Gastroesophageal sphincter (tissue), 3 donors: ENCODE data around the gene TPD52L1.

ENCODE experiments used
- CTCF ChIP-seq, 4 experiments: fragments of 200-600 bp in 2 of 4; fragments of 450-650 bp in 2 of 4; sonication (generic) in 1 of 4; IDR thresholded peaks; one replicate each; pipeline ENCODE4 v1.5.1; 2017 to 2019; ENCODE audit warnings: antibody characterized with exemption in 4 of 4, mild to moderate bottlenecking in 2 of 4, moderate library complexity in 2 of 4
- EP300 ChIP-seq: sonication (generic); formaldehyde crosslinking; IDR thresholded peaks from one replicate; pipeline ENCODE4 v1.6.1; 2017; ENCODE audit warnings: antibody characterized with exemption, mild to moderate bottlenecking
- POLR2A ChIP-seq, 2 donors: fragments of 450-650 bp; IDR thresholded peaks; one replicate each; pipeline ENCODE4 v1.6.1; 2017; ENCODE audit warnings: antibody characterized with exemption in 2 of 2, mild to moderate bottlenecking in 2 of 2, moderate library complexity in 1 of 2
- POLR2AphosphoS5 ChIP-seq: sonication (generic); formaldehyde crosslinking; IDR thresholded peaks from one replicate; pipeline ENCODE4 v1.6.1; 2017; ENCODE audit warnings: antibody characterized with exemption

- TF ChIP-seq POLR2A (IDR thresholded peaks at IDR 0.05), result no peak
- no peak for TF ChIP-seq CTCF (IDR thresholded peaks at IDR 0.05)
- no peak for TF ChIP-seq POLR2AphosphoS5
- TF ChIP-seq EP300, result no peak
These were observed 35.8 kb upstream of the TPD52L1 start for GRCh38 chr6:125117818-125118217.
